Fibroblast of upper back skin (primary cell): ENCODE data around the gene CDH8.

Experiments used
- DNase-seq: peaks from one replicate; pipeline ENCODE4 v3.0.0-alpha.2; 2013

Gene CDH8, protein sequence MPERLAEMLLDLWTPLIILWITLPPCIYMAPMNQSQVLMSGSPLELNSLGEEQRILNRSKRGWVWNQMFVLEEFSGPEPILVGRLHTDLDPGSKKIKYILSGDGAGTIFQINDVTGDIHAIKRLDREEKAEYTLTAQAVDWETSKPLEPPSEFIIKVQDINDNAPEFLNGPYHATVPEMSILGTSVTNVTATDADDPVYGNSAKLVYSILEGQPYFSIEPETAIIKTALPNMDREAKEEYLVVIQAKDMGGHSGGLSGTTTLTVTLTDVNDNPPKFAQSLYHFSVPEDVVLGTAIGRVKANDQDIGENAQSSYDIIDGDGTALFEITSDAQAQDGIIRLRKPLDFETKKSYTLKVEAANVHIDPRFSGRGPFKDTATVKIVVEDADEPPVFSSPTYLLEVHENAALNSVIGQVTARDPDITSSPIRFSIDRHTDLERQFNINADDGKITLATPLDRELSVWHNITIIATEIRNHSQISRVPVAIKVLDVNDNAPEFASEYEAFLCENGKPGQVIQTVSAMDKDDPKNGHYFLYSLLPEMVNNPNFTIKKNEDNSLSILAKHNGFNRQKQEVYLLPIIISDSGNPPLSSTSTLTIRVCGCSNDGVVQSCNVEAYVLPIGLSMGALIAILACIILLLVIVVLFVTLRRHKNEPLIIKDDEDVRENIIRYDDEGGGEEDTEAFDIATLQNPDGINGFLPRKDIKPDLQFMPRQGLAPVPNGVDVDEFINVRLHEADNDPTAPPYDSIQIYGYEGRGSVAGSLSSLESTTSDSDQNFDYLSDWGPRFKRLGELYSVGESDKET

DNA sequence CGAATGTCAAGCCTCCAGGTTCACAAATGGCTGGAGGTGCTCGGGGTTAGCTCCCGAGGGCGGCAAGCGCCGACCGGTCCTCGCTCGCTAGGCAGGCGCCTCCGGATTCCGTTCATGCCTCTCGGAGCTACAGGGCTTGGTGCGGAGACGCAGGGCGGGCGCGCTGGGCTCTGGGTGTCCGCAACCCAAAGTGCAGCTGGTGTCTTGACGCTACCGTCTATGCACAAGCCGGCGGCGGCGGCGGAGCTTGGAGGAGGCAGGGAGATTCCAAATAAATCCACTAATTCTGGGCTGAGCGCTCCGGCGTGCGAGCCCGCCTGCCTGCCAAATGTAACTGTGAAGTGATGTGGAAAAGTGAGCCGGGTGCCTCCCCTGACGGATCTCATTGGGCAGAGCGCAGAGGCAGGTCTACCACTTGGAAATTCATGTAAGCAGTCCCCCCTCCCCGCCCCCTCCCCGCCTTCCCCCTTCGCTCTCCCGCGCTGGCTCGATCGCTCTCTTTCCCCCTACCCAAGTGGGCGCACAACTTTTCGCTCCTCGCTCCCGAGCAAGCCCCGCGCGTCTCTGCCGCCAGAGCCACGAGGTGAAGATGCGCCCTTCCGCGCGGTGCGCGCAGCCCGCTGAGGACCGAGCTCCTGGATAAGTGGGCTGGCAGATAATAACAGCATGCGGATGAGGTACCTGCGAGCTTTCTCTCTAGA, at the start of gene CDH8:
TSS of gene CDH8 (minus strand) at position 338 of the 701 bp plus-strand sequence. CDS start 15,035 bp downstream, outside the sequence.
- peak; percentile 12 for DNase-seq

DNA sequence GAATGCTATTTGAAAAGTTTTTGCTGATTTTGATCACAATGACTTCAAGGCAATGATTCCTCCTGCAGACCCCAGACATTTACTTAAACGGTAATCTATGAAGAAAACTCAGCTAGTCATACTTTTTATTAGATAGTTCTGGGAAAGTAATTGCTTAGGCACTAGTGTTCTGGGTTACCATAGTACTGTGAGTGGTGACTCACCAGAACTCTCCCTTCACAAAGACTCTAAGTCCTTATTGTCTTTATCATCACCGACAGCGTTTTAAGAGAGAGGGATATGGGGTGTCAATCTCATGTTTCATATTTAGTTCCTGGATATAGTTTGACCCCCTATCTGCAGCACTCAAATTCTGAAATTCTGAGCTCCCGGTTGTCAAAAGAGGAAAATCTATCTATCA, 43.0 kb upstream of the CDH8 start:
- DNase-seq = peak; percentile 1

DNA sequence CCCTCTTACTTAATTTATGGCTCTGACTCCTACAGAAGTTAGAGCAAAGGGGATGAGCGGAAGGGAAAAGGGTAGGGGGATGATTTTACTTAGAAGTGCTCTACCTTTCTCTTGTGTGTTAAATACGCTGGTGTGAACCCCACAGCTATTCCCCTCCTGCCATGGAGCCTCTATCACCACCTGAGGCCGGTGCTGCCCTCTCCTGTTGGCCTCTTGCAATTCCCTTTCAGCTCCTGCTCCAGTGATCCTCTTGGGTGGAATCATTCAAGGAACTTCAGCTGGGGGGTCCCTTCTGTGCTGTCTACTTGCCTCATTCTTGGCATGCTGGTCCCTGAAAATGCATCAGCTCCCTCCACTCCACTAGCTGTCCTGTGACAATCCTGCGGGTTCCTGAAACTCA, 41.8 kb upstream of the CDH8 start:
- peak; percentile 0 for DNase-seq

DNA sequence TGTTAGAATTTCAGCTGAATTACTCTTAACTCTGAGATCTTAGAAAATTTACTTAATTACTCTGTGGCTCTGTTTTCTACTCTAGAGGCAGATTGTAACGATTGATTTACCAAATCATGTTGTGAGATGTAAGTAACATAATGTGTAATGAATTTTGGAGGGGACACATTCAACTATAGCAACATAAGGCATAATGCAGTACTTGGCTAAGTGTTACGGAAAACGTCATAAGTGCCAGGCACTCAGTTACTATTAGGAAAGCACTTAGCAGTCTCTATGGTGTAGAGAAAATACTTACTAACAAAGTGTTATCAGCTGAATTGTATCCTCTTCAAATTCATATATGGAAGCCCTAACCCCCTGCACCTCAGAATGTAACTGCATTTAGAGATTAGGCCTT, 40.6 kb upstream of the CDH8 start:
- no peak for DNase-seq

DNA sequence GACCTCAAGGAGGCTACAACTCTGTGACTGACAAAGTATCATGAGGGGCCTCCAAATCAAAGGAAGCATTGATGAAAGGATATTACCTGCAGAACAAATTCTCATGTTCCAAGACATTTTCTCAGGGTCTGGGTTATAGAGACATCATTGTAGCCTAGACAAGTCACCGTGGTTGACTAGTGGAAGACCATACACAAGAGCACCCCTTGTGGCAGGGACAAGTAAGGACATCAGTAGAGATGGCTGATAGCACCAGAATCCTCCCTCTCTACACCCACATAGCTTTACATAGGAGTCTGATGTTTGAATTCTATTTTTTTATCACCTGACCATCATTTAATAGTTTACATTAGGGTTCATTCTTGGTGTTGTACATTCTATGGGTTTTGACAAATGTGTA, 32.5 kb upstream of the CDH8 start:
- no peak for DNase-seq

DNA sequence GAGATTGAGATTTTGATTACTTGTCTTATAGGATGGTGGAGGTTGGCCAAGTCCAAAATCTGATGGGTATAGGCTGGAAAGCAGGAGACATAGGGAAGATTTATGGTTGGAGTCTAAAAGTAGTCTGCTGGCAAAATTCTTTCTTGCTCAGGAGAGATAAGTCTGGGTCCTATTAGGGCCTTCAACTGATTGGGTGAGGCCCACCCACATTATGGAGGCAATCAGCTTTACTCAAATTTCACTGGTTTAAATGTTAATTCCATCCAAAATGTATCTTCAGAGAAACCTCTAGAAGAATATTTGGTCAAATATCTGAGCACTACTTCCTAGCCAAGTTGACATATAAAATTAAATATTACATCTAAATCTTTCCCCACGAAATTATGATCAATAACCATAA, 31.7 kb upstream of the CDH8 start:
- DNase-seq = no peak

DNA sequence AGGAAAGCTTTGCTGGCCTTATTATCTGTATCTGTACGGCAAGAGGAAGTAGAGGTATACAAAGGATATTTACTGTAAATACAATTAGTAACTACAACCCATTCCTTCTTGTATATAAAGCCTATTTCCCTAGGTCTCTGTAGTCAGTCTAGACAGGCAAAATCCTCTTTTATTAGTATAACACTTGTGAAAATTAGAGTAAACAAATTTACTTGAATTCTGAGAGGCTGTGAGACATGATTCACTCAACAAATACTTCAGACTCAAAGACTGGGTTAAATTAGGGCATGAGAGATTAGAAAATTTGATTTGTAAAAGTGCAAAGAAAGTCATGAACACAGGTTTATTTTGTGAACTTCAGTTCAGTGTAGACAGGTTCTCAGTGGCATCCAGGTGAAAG, 30.9 kb upstream of the CDH8 start:
- DNase-seq = no peak

DNA sequence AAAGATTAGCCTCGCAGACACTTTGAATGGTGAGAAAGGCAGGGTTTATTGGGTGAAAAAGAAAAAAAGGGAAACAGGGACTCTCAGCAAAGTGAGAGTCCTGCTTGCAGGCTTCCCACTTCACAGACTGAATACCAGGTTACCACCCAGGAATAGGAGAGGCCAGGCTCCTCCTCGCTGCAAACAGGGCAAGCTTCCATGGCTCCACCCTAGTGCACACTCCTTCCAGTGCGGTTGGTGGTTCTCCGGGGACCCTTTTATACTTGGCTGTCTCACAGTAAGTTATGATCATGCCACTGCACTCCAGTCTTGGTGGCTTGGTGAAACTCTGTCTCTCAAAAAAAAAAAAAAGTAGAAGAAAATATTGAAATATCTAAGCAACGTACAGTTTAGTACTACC, 30.5 kb upstream of the CDH8 start:
- DNase-seq = no peak

DNA sequence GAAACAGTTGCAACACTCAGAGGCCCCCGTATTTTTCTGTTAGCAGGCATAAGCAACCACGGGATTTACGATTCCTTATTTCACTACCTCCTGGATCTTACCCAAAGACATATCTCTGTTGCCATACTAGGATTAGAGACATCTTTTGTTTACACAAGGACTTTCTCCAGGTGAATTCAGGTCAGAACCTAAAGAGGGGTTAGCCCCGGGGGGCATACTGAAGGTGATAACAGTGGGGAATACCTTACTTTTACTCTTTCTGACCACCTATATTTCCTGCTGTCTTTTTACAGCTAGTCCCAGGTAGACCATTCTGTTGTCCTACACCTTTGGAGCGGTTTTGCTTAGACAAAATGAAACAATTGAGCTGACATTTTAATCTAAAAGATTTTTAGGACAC, 27.9 kb upstream of the CDH8 start:
- DNase-seq = no peak

DNA sequence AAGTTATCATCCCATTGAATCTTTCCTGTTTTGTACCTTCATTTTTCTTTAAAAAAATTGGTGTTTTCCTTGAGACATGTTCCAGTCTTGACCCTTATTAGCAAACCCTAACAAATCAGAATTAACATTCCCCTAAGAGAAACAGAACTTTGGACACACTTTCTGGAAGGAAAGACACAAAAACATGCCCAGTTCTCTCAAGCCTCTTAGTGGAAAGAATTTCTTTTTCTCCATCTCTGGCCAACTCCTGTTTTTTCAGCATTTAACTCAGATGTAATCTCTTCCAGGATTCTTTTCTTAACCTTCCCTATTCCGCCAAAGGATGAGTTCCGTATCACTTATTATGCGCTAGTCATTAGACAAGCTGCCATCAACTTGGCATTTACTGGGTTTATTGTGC, 23.9 kb upstream of the CDH8 start:
- DNase-seq = no peak

DNA sequence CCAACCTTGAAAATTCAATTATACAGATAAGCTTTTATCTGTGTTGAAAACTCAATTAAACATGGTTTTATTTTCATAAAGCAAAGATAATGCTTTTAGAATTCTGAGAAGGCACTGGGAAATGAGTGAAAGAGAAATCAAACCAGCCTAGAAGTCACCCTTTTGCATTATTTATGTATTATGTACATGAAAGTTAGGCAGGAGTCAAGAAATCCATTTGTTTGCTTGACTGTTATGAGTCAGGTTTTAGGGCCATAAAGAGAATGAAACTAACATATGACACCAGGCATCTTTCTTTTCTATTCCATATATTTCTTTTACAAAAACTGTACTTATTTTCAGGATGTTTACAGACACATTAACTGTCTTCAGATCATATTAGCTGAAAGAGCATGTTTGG, 23.3 kb upstream of the CDH8 start:
- no peak for DNase-seq

DNA sequence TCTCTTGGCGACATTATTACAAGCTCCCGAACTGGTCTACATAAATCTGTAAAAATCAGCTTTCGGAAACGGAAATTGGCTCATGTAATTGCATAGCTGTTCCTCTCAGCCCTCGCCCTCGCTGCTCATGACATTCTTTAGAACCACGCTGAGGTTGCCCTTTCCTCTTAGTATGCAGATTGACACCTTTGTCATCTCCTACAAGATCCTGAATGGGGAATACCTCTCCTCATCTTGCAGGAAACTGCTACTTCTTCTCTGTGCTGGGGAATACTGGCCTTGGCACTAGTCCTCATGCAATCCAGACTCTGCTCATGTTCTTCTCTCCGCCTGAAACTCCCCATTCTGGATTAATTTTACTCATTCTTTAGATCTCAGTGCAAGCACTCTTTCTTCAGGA, 22.2 kb upstream of the CDH8 start:
- no peak for DNase-seq

DNA sequence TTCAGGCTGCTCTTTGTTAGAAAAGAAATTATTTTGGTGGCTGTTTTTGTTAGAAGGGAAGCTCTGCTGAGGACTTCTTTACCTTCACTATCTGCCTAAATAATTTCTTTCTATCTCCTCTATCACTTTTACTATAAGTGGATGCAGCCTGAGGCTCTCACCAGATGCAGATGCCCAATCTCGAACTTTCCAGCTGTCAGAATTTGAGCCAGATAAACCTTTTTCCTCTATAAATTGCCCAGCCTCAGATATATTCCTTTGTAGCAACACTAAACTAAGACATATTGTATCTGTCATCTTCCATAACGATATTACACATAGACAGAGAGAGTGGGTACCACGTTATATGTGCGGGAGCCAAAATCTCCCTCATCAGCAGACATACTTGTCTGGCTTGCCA, 15.7 kb upstream of the CDH8 start:
- DNase-seq = no peak

DNA sequence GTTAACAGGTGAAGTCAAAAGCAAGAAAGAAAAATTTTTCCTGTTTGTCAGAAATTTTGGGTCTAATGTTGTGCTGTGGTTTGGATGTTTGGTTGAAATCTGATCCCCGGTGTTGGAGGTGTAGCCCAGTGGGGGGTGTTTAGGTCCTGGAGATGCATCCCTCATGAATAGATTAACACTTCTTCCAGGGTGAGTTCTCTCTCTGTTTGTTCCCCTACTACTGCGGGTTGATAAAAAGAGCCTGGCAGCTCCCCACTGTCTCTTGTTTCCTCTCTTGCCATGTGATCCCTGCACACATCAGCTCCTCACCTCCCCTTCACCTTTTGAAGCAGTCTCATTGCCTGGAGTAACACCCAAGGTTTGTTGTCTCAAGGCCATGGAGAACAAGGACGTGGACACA, 14.6 kb upstream of the CDH8 start:
- no peak for DNase-seq

DNA sequence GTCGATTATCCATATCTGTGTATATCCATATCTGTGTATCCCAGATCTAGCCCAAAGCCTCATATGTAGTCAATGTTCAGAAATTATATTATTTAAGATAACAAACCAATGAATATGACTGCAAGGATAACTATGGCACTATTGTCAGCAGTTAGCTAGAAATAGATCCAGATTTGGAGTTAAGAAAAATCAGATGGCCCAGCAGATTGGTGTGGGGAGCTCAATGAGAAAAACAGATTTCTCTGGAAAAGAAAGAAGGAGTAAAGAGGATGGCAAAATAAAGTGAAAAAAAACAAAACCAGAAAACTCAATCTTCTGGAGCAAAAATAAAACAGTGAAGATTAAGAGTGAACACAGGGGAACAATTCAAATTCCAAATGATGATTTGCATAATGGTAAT, 10.6 kb upstream of the CDH8 start:
- DNase-seq = no peak

DNA sequence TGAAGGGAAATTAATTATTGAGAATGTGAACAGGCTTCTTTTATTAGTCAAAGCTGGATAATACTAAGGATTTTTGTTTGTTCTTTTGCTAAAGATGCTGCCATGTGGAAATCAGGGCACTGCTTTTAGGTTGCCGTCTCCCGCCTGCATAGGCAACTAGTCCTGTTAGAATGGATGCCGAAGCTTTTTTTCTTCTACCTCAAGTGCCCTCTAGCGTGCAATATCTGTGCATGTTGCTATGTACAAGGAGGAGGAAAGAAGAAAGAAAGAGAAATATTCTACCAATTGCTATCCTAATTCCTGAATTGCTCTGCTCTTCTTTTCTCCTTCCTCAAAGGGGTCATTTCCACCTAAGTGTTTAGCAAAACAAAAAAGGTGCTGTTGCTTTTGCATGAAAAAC, 5.2 kb upstream of the CDH8 start:
- peak; percentile 55 for DNase-seq

DNA sequence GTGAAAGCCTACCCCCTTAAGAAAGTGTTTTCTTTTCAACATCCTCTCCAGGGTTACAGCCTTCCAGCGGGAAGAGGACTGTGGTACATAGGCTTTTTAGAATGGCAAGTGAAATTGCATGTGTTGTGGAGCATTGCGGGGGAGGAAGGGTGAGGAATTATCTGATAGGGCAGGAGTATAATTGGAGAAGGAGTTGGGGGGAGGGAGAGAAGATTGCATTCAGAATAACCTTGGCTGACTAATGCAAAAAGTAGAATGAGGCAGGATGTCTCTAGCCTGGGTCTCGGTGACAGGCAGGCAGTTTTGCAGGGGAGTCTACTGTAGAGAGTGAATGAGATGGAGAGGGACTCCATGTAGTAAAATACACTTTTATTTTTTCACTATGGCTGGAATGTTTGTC, 2.4 kb upstream of the CDH8 start:
- DNase-seq = no peak

DNA sequence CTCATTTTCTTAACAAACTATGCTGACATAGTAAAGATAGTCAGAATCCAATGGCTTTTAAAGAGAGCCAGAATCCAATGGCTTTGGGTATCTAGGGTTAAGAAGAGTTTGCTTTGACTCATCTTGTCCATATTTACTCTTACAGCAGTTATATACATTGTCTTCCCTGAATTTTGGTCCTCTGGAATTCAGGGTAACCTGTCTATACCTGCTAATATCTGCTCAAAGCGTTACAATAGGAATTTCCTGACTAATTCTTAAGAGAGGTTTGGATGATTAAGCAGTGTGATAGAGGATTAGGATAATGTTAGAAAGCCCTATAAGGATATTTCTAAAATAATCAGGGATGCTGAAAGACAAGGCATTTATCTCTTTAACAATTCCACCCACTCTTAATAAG, 2.0 kb upstream of the CDH8 start:
- DNase-seq = no peak

DNA sequence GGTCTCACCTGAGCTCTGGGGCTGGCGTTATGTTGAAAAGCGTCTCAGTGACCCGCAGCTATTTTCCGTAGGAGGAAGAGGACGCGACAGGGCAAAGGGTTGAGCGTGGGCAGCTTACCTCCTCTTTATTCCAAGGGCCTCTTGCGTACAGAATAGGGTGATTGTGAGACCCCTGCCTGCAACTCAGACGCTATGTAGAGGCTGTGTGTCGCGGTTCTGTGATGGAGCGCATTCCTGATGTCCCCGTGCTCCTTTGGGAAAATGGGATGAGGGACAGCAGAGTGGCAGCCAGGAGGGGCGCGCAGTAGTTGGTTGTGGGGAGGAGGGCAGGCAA, 531 bp upstream of the CDH8 start:
- no peak for DNase-seq

DNA sequence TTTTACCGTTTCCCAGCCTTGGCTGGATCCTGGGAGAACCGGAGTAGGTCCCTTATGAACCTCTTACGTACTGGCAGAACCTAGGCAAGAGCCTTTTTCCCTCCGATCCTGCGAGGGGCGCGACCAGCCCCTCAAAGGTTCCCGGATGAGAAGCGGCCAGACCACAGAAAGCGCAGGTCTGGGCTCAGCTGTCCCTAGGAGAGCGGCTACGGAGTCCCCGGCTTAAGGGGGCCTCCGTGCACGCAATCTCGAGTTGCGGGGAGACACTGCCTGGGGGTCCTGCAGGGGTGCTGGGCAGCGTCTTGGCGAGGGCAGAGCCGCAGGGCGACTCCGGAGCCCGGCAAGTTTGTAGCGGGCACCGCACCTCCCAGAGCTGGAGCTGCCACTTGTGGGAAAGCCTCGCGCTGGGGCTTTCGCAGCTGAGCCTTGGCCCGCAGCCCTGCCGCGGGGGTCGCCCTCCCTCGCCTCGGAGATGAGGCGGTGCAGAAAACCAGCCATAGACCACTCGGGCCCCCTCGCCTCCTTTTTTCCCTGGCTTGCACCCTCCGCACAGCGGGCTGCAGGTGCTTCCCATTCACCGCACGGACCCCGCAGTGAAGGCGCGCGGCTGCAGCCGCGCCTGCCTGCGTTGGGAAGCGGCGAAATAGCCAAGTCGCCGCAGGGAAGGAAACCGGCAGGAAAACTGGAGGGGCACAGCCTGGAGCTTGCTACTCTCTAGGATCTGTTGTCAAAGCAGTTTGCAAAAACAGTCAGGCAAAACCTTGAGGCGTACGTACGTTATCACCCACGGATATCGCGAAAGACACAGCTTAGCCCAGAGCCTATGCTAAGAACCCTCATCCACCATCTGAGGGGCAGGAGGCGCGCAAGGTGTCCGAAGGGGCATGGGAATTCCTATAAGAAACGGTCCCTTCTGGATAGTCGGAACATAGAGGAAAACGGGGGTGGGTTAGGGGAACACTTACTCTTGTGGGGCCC, 834 bp downstream of the CDH8 start:
- peak; percentile 24 for DNase-seq

DNA sequence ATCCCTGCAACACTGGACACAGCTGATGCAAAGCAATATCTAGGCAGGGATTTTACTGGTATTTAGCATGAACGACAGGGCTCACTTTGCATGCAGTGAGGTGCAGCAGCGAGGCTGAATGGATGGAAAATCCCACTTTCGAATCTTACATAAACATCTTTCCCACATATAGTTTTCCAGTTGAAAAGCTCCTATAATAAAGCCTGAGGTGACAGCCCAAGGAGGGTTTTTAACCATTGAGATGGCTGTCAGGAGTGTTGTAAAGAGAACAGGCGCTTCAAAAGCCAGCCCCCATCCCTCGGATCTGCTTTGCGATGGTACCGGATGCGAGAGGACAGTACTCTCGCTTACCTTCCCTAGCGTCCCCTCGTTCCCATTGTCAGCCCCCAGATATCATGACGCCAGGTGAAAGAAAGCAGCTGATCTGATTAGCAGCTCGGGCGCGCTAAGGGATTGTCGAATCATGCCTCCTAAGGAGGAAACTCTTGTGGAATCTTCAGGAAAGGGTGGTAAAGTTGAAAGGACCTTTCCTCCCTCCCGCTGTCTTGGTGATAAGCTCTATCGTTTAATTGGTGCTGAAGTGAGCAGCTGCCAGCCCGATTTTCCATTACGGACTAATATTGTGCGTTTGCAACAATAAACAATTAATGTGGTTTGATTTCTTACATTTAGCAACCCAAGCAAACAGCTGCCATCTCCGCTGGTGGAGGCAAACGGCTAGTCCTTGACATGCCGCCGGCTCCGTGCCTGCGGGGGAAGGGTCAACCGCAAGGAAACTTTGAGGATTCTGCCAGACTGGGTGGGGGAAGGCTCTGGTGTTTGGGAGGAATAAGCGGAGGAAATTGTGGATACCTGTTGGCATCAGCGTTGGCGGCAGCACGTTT, 1.8 kb downstream of the CDH8 start:
- DNase-seq = peak; percentile 14

DNA sequence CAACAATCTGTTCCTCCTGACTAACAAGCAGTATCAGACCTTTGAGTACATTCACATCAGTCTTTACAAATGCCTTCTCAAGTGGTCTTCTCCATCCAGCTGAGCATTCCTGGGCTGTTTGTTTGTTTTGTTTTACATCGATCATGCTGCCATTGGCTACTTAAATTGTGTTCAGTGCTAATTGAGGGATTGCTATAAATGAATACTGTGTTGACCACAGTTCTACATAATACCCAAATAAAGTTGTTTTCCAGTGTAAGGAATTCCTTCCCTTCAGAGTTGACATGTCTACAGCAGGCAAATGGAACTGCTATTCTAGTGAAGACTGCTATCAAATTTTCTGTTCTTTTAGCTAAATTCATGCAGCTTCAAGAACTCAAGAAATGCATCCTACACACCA, 3.2 kb downstream of the CDH8 start:
- DNase-seq = no peak
